ENCODE measurements around the gene HOXC6. TPM values are rescaled to one million over a fixed set of nuclear protein-coding genes. Genes with fewer than 3 reads are reported as not detected.

The HOXC6 gene
- total and polyA plus RNA-seq, 9 of the 15 experiments (the other 6 are each of a cell fraction or from before 2014, with no cell fraction given), result 0.06 to 4.0 (median 1.4) TPM

DNA sequence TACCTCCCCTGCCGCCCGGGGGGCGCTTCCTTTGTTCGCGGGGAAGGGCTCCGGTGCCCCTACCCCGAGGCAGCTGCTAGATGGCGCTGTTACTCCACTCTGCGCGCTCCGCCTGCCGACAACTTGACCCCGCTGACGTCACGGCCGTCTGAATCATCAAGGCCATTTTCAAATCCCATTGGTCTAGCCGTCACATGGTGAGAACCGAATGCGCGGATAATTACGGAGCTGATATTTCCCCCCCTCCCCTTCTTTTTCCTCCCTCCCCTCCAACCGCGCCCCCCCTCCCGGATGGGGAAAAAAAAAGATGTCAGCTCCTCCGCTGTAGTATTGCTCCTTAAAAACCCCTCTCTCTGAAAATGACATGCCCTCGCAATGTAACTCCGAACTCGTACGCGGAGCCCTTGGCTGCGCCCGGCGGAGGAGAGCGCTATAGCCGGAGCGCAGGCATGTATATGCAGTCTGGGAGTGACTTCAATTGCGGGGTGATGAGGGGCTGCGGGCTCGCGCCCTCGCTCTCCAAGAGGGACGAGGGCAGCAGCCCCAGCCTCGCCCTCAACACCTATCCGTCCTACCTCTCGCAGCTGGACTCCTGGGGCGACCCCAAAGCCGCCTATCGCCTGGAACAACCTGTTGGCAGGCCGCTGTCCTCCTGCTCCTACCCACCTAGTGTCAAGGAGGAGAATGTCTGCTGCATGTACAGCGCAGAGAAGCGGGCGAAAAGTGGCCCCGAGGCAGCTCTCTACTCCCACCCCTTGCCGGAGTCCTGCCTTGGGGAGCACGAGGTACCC is 43.1 kb upstream of the HOXC6 start, which contains the start of gene HOXC10 (continued):
- TF ChIP-seq CEBPB (tag; IDR thresholded peaks at IDR 0.05) (no peak), RAD21 (CRISPR knock-in tag; conservative IDR thresholded peaks at IDR 0.05 in 1 of 2, IDR thresholded peaks at IDR 0.05 in 1 of 2) (peak; percentile 88 to 91), PCBP2 (IDR thresholded peaks at IDR 0.05; ENCODE audit: low read depth, low read length, poor library complexity, severe bottlenecking) (no peak), CHD1 (IDR thresholded peaks at IDR 0.05; ENCODE audit: low read length) (no peak), MAZ (CRISPR knock-in tag; conservative IDR thresholded peaks at IDR 0.05 in 1 of 2, IDR thresholded peaks at IDR 0.05 in 1 of 2) (peak in 1 of 2 experiments; percentile 71; a peak in 1 of 4 replicates), GTF2F1 (IDR thresholded peaks at IDR 0.05; ENCODE audit: low read depth, low read length) (no peak), DACH1 (IDR thresholded peaks at IDR 0.05; ENCODE audit: partially characterized antibody) (no peak), NR2C2 (CRISPR knock-in tag; IDR thresholded peaks at IDR 0.05) (peak; percentile 92), NR2C2 (tag; IDR thresholded peaks at IDR 0.05) (peak; percentile 94)
- TF ChIP-seq, protein P1, sequence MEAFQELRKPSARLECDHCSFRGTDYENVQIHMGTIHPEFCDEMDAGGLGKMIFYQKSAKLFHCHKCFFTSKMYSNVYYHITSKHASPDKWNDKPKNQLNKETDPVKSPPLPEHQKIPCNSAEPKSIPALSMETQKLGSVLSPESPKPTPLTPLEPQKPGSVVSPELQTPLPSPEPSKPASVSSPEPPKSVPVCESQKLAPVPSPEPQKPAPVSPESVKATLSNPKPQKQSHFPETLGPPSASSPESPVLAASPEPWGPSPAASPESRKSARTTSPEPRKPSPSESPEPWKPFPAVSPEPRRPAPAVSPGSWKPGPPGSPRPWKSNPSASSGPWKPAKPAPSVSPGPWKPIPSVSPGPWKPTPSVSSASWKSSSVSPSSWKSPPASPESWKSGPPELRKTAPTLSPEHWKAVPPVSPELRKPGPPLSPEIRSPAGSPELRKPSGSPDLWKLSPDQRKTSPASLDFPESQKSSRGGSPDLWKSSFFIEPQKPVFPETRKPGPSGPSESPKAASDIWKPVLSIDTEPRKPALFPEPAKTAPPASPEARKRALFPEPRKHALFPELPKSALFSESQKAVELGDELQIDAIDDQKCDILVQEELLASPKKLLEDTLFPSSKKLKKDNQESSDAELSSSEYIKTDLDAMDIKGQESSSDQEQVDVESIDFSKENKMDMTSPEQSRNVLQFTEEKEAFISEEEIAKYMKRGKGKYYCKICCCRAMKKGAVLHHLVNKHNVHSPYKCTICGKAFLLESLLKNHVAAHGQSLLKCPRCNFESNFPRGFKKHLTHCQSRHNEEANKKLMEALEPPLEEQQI (IDR thresholded peaks at IDR 0.05), result peak; percentile 47; the same call in 1 of the 2 replicates
- TF ChIP-seq, protein P2, sequence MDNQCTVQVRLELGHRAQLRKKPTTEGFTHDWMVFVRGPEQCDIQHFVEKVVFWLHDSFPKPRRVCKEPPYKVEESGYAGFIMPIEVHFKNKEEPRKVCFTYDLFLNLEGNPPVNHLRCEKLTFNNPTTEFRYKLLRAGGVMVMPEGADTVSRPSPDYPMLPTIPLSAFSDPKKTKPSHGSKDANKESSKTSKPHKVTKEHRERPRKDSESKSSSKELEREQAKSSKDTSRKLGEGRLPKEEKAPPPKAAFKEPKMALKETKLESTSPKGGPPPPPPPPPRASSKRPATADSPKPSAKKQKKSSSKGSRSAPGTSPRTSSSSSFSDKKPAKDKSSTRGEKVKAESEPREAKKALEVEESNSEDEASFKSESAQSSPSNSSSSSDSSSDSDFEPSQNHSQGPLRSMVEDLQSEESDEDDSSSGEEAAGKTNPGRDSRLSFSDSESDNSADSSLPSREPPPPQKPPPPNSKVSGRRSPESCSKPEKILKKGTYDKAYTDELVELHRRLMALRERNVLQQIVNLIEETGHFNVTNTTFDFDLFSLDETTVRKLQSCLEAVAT (IDR thresholded peaks at IDR 0.05), result no peak
- TF ChIP-seq, protein P3, sequence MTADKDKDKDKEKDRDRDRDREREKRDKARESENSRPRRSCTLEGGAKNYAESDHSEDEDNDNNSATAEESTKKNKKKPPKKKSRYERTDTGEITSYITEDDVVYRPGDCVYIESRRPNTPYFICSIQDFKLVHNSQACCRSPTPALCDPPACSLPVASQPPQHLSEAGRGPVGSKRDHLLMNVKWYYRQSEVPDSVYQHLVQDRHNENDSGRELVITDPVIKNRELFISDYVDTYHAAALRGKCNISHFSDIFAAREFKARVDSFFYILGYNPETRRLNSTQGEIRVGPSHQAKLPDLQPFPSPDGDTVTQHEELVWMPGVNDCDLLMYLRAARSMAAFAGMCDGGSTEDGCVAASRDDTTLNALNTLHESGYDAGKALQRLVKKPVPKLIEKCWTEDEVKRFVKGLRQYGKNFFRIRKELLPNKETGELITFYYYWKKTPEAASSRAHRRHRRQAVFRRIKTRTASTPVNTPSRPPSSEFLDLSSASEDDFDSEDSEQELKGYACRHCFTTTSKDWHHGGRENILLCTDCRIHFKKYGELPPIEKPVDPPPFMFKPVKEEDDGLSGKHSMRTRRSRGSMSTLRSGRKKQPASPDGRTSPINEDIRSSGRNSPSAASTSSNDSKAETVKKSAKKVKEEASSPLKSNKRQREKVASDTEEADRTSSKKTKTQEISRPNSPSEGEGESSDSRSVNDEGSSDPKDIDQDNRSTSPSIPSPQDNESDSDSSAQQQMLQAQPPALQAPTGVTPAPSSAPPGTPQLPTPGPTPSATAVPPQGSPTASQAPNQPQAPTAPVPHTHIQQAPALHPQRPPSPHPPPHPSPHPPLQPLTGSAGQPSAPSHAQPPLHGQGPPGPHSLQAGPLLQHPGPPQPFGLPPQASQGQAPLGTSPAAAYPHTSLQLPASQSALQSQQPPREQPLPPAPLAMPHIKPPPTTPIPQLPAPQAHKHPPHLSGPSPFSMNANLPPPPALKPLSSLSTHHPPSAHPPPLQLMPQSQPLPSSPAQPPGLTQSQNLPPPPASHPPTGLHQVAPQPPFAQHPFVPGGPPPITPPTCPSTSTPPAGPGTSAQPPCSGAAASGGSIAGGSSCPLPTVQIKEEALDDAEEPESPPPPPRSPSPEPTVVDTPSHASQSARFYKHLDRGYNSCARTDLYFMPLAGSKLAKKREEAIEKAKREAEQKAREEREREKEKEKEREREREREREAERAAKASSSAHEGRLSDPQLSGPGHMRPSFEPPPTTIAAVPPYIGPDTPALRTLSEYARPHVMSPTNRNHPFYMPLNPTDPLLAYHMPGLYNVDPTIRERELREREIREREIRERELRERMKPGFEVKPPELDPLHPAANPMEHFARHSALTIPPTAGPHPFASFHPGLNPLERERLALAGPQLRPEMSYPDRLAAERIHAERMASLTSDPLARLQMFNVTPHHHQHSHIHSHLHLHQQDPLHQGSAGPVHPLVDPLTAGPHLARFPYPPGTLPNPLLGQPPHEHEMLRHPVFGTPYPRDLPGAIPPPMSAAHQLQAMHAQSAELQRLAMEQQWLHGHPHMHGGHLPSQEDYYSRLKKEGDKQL (CRISPR knock-in tag; IDR thresholded peaks at IDR 0.05; ENCODE audit: borderline replicate concordance), result no peak
- TF ChIP-seq, protein P4, sequence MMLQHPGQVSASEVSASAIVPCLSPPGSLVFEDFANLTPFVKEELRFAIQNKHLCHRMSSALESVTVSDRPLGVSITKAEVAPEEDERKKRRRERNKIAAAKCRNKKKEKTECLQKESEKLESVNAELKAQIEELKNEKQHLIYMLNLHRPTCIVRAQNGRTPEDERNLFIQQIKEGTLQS (IDR thresholded peaks at IDR 0.05), result peak; percentile 93
- TF ChIP-seq, protein P4 (CRISPR knock-in tag; conservative IDR thresholded peaks at IDR 0.05), result 0 out of 2 replicates have a peak, but pooled peaks have one; percentile 46
- TF ChIP-seq, protein P5, sequence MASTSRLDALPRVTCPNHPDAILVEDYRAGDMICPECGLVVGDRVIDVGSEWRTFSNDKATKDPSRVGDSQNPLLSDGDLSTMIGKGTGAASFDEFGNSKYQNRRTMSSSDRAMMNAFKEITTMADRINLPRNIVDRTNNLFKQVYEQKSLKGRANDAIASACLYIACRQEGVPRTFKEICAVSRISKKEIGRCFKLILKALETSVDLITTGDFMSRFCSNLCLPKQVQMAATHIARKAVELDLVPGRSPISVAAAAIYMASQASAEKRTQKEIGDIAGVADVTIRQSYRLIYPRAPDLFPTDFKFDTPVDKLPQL (IDR thresholded peaks at IDR 0.05; ENCODE audit: extremely low read depth, insufficient read length), result no peak
